ENCODE measurements around the gene APBA1.
"Not testable (repeated sequence)": the region's sequence is repeated elsewhere in the genome, so short reads cannot be mapped to it uniquely, and the experiment has no call there.

Gene APBA1

DNA sequence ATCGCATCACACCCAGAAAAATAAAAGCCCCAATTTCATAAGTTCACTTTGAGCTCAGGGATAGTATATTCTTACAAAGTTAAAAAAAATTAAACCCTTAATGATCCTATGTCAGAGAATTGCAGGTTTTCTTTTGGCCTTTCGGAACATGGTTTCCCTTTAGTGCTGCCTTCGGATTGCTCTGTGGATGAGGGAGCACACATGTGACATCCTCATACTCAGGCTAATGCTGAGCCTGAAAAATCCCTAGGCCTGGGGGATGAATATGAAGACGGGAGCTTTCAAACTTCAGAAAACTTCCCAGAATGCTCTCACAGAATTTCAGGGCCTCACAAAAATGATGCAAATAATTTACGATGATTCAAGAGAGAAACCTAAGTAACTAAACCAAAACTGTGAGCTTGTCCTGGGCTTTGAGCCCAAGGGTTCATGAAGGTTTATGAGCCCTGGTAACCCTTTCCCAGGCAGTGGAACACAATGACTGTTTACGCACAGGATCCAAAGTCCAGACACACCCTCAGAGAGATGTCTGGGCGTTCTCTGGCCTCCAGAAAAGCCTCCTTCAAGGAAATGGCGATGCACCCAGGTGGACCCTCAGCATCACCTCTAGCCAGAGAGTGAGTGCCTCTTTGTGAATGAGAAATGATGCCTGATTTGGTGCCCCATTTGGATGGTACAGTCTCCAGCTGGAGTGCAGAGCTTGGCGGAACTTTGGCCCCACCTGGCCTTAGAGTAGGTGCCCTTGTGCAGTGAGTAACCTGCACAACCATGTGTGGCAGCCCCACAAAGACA is 201.8 kb downstream of the APBA1 start:
- DNase-seq = no peak

DNA sequence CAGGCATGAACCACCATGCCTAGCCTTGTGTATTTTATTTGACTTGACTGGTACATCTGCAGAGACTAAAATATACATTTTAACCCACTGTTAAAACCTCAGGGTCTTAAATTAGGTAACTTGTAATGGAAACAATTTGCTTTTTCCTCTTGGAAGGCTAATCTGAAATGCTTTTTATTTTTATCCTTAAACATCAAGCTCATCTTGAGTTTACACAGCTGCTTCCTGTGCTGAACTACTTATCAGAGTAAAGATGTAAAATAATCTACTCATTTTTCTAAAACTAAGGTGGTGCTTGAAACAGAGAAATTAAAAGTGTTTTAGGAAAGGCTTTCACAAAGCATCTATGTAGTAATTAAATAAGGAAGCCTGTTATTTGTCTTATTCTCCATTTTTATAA is 203.0 kb downstream of the APBA1 start:
- DNase-seq = no peak

DNA sequence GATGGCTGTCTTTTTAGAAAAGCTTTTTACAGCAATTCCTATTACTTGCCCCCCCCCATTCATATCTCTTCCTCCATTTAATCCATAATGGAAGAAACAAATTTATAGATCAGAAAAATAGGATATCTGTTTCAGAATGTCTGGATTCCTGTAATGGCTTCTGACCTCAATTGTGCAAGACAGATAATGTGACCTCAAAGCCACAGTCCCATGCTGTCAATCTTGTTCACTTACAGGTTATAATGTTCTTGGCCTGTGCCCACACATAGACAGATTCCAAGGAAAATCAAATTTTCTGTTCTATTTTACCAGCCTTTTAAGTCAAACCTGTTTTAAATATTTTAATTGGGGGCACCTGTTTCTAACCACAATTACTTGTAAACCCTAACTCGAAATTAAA is 203.8 kb downstream of the APBA1 start:
- no peak for DNase-seq

- no peak for DNase-seq
These were observed 206.0 kb downstream of the APBA1 start for GRCh38 chr9:69466151-69466550.

DNA sequence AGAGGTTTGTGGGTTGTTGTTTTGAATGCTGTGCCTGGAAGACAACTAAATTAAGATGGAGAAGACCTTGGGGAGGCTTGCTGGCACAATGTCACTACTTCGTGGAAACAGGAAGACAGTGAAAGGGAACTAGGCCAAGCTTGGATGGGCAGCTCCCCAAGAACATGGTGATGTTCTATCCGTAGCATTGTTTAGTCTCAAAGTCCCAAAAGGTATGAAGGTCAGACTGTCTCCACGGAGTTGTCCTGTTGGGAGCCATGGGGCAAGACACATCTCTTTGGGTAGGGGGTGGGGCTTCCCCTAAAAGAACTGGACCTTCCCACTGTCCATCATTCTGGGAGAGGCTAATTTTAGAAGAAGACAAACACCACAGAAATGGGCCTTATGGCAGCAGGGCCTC is 206.7 kb downstream of the APBA1 start:
- DNase-seq = no peak

- DNase-seq = no peak
These were observed 208.6 kb downstream of the APBA1 start for GRCh38 chr9:69463497-69464068.

DNA sequence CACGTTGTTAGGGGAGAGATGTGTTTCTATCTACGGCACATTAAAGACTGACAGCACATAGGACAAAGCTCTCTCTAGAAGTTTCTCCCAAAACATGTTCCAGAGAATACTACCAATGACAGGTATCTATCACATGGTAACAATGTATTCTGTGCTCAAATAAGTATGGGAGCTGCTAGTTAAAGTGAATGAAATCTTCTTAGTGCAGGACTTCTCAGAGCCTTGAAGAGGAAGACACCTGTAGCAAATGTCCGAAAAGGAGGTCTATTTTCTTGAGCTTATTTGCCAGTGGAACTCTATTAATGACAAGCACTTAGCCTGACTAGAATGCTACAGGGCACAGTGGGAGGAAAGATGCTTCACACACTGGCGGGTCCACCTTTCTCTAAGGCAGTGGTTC is 209.8 kb downstream of the APBA1 start:
- DNase-seq = no peak

DNA sequence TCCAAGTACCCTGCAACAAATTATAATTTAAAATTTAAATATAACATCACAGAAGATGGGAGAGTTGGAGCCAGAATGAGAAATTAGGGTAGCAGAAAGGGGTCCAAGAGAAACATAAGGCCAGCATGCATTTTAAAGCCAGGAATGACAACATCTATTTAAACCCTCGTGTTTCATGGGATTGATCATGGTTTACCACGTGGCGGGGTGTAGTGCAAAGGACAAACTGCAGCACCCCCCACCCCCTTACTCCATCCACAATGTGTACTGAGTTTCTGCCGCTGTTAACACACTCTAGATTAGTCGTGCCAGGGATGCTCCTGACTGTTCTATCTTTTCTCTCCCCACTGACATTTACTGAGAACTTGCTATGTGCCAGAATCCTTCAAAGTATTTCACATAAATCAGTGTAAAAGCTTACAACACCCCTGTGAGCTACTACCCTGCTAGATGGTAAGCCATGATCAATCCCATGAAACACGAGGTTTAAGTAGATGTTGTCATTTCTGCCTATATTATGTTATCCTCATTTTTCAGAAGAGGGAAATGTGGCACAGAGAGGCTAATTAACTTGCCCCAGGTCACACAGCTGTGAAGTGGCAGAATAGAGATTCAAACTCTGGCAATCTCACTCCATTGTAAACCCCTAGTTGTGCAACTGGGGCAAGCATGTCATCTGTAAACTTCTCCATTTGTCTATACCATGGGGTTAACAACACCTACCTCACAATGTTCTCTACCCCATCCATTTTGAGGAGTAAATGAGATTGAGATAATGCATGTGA is 210.9 kb downstream of the APBA1 start:
- DNase-seq = no peak

GRCh38 chr9:69460012-69460411 is 212.2 kb downstream of the APBA1 start:
- DNase-seq = no peak

GRCh38 chr9:69458176-69458575 is 214.0 kb downstream of the APBA1 start:
- peak in 3 of 4 experiments; percentile 4 to 38 (median 20) for DNase-seq

DNA sequence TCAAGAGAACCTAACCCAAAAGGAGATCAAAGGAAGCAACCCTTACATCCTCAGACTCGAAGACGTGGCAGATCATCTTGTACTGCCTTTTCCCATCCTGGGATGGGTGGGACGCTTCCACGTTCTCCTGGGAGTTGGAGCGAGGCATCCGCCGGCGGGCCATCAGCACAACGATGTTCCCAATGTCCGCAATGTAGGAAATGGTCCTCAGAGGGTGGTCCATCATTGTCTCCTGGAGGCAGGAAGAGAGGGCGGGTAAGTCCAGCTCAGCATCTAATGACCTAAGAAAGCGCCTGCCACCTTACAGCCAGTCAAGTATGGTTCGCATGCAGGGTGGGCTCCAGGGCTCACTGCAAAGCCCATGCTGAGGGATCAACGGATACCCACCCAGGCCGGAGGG is 216.0 kb downstream of the APBA1 start:
- no peak for DNase-seq

DNA sequence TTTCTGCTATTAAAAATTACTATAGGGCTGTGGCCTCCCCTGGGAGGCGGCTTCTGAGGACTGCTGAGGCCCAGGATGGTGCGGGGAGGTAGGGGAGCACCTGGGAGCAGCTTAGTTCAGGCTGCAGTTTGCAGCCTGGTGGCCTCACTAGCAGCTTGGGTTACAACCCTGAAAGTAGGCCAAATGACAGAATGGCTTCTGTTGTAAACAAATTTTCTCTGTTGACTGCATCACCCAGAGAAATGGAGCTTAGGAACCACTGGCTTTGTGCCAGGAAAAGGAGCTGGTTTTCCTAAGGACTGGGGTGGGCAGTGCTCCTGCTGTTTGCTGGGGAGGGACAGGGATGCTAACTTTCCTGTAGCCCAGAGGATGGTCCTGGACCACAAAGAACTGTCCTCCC is 216.9 kb downstream of the APBA1 start:
- DNase-seq = no peak

DNA sequence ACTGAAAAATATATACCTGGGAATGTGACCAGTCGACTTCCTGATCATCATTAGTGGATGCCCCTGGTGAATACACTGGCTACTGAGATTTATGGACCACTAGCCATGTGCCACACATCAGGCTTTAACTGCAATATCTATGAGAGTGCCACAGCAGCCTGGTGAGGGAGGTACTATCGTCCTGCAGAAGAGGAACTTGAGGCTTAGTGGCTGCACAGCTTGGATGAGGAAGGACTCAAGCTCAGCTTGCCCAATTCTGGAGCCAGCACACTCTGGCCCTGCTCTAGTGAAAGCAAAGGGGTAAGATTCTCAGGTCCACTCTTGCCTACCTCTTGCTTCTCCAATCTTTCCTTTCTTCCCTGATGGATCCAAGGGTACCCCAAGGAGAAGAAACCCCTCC is 217.8 kb downstream of the APBA1 start:
- DNase-seq = peak; percentile 60 to 74 (median 68)

DNA sequence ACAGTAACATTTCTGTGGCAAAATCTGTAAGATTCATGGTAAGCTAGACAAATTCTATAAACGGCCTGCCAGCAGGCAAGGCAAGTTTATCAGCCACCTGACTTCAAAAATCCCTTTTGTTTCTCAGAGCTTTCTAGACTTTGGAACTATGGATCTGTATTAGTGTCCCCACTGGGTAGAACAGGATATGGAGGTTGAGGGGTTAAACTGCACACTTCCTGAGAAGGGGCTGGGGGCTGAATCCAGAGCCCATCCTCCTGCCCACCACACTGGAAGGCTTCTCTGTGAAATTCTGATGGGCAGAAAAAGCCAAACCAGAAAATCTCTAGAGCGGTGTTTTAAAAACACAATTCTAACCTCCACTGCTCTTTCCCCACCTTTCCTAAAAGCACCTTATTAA is 218.4 kb downstream of the APBA1 start:
- DNase-seq = no peak

DNA sequence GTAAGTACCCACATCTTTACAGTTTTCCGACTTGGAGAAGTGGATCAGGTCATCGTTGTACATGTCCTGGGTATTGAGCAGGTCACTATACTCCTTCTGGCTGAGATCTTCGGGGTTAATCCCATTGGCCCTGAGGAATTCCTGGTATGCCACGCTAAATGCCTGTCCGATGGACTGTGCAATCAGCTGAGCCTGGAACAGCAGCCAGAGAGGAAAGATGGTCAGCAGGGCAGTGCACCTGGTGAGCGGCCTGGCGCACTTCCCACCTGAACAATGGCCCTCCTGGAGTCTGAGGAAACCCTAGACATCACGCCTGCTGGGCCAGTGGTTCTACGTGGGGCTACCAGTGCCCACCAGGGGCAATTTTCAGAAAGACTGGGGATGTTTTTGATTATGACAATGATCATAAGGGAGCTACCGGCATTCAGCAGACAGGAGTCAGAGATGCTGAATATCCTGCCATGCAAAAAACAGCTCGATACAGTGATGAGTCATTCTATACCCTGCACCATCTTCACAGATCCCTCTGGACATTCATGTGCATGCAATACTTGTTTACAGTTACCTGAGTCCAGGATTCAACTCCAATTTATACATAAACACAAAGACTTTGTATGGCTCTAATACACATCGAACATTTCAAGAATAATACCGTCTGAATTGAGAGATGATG is 219.9 kb downstream of the APBA1 start:
- no peak for DNase-seq

DNA sequence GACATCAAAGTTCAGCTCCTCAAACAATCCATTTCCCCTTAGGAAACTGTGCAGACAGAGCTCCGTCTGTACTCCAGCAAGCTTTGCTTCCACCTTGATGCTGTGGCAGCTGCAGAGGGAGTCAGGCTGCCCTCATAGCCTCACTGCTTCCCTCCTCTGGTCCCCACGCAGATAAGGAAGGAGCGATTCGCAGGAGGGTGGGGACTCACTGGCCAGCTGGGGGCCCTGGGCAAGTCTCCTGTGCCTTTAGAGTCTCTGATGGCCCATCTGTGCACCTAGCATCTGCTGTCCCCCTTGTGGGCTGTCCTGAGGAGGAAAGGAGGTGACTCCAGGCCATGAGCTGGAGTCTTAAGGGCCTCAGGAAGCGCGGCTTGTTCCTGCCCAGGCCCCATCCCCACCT is 225.7 kb downstream of the APBA1 start:
- DNase-seq = no peak

GRCh38 chr9:69445251-69445650 is 226.9 kb downstream of the APBA1 start:
- no peak for DNase-seq

GRCh38 chr9:69444791-69445190 is 227.4 kb downstream of the APBA1 start:
- no peak for DNase-seq

GRCh38 chr9:69444021-69444420 is 228.2 kb downstream of the APBA1 start:
- no peak for DNase-seq

GRCh38 chr9:69443178-69443577 is 229.0 kb downstream of the APBA1 start:
- DNase-seq = no peak

DNA sequence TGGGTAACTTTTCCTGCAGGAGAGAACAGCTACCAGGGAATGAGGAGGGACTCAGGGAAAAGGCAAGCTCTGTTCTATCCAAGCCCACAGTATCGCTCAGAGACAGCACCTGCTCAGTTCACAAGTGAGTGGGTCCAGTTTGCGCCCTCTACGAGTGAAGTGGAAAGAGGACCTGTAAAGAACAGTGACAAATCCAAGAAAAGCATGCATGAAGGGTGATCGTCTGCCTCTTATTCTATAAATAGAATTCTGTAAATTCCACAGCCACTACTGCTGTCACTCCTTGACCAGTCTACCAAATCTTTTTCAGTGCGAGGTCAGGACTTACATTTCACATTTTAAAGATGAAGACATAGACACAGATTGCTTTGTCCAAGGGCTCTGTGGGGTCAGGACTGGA is 229.7 kb downstream of the APBA1 start:
- DNase-seq = no peak

DNA sequence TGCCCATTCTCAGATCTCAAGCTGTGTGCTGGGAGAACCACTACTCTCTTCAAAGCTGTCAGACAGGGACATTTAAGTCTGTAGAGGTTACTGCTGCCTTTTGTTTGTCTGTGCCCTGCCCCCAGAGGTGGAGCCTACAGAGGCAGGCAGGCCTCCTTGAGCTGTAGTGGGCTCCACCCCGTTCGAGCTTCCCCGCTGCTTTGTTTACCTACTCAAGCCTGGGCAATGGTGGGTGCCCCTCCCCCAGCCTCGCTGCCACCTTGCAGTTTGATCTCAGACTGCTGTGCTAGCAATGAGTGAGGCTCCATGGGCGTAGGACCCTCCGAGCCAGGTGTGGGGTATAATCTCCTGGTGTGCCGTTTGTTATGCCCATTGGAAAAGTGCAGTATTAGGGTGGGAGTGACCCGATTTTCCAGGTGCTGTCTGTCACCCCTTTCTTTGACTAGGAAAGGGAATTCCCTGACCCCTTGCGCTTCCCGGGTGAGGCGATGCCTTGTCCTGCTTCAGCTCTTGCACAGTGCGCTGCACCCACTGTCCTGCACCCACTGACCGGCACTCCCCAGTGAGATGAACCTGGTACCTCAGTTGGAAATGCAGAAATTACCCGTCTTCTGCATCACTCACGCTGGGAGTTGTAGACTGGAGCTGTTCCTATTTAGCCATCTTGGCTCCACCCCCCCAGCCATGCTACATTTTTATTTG is 231.8 kb downstream of the APBA1 start:
- not testable (repeated sequence) for DNase-seq

GRCh38 chr9:69439654-69440053 is 232.5 kb downstream of the APBA1 start:
- not testable (repeated sequence) for DNase-seq

Data from suppressor macrophage (primary cell).